ENCODE results near the gene MPIG6B.

MPIG6B gene

DNA sequence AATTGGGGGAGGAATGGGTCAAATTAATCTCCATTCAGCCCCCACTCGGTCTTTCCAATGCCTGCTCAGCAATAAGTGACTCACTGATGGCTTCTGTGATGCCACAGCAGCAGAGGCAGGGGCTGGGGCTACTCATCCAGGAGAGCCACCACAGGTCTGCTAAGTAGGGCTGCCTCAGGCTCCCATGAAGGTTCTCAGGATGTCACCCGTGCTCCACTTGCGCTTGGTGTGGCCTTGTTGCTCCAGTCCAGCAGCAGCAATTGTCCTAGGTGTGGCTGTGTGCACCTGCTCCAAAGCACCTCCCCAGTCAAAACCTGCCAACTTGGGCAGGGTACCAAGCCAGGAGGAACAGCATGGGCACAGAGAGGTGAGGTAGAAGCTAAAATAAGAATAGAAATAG, 1.0 kb upstream of the MPIG6B start:
- no peak for DNase-seq (ENCODE audit: low spot score)

DNA sequence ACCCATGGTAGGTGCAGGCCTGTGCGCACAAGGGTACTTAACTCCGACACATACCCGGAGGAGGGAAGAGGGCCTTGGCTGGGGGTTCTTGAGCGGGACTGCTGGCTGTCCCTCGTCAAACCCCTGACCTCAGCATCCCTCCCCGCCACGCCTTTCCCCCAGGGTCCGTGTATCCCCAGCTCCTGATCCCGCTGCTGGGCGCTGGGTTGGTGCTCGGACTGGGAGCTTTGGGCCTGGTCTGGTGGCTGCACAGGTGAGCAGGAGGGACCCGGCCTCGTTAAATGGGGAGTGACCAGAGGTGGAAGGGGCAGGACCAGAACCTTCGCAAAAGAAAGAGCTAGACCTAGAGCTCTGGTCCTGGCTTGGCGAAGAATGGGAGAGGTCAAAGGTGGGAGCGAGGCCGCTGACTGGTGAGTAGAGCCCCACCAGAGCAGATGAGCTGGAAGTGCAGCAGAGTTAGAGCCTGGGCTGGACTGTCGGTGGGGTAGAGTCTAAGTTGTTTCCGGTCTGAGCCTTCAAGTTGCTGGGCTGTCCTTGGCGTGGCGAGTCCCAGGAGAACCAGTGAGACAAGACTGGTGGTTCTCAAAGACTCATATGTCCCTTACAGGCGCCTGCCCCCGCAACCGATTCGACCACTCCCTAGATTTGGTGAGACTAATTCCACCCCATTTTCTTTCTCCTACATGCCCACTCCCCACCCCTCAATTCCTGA, 963 bp downstream of the MPIG6B start:
- DNase-seq (ENCODE audit: low spot score), result no peak

DNA sequence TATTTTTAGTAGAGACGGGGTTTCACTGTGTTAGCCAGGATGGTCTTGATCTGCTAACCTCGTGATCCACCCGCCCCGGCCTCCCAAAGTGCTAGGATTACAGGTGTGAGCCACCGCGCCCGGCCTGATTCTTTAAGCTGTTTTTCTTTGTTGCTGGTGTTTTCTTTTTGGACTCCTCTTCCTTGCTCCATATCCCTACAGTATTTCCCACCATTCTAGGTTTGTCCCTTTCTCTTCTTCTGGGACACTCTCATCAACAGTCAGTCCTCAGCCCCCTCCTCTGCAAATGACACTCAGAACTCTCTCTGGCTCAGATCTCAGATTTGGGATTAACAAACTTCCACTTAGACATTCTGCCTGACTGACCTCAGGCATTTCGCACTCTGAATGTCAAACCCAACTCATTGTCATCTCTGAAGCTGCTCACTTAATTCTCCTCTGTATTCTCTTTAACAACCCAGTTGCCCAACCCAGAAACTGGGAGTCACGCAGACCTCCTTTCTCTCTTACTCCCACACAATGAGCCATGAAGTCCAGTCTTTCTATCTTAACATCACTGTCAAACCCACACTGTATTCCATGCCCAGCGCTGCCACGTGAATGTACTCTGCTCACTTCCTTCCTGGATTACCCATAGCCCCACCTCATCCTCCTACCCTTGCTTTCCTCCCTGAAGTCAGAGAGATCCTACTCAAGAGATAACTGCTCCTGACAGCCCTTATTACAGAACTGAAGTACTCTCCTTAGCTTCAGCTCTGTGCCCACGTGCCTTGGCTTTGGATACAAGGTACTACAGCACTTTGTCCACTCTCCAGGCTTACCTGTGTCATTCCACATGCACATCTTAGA, 2.6 kb downstream of the MPIG6B start:
- no peak for DNase-seq (ENCODE audit: low spot score)

DNA sequence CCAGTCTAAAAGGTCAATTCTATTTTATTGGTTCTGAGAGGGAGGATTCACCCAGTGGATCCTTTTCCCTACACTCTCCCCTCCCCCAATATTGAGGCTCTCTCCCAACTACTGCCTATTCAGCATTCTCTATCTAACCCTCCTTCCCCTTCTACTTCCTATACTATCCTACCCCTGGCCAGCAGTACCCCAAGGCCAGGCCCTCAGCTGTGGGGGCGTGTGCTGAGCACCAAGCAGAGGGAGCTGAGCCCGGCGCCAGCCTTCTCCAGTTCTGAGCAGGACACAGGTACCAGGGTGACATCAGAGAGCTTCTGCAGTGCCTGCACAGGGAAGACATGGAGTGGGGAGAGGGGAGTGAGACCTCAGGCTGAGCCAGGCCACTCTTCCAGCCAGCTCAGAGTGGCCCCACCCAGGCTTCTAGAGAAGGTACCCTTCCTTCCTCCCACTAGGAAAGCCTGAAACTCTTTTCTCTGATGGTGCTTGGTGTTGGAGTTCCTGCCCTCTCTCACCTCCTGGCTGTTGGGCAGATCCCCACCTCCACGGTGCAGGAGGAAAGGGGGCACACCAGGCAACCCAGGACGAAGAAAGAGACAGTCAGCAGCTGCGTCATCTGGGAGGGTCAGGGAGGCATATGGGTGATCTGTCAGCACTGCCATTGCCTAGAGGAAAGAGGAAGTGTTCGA, 4.0 kb downstream of the MPIG6B start:
- DNase-seq (ENCODE audit: low spot score), result no peak

DNA sequence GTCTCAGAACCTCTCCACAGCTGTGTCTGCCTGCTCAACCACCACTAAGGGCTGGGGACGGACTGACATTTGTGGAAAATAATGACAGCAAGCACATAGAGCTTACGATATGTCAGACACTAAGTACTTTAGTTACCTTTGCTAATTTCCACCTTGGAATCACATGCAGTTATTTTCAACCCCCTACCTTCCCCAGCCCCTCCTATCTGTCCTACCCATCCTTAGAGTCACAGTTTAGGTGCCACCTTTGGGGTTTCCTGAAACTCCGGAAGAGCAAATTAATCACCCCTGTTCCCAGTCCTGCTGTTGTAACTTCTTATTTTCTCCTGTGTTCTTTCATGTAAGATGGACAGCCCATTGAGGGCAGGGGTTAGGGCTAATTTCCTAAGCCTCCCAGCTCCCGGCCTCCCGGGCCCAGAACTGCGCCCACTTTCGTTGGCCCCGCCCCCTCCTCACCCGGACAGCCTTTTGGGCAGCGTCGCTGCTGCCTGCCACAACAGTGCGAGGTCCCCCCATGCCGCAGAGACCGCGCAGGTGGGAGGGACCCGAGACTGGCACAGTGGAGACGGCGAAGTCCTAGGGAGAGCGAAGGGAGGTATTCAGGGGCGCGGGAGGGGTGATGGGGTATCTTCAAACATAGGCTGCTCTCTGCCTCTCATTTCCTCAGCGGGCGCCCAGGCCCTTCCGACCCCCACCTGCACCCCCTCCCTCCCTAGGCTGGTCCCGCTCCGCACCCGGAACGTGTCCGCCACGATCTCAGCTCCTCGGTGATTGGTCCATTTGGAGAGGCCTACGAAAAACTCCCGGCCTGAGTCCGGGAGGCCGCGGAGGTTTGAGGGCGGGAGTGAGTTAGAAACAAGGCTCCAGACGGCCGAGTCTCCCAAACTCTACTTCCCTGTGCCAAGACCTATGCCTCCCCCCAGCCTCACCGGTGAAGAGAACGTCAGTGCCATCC, 4.8 kb downstream of the MPIG6B start:
- DNase-seq (ENCODE audit: low spot score), result no peak

DNA sequence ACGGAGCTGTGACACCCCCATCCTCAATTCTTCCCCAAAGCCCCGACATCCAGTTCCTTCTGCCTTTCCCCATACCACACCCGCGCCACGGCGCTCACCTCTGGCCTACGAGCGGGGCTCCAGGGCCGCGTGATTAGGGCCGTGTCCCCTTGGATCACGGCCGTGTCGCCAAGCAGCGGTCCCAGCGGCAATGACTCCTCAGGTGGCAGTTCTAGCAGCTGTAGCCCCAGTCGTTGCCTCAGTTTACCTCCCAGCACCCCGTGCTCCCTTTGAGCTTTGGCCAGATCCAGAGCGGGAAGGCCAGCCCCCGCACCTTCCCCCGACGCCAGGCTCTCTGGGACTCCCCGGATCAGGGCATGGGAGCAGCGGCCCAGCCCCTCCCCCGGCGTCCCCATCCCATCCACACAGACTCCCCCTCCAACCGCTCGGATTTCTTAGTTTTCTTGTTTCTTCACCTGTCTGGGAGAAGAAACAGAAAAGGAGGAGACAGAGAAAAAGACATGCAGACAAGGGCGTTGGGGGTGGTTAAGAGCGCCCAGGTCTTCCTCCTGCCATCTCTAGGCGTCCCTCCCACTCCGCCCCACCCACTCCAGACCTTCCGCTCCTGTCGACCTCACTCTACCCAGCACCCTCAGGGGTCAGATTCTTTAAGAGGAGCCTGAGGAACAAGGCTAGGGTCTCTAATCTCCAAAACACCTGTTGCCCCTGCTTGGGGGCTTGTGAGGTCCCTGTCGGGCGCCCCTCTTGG, 5.8 kb downstream of the MPIG6B start, which contains the start of gene DDAH2:
Gene DDAH2 (minus strand): TSS at position 533 of the 748 bp plus-strand sequence. CDS start 138 bp downstream, at position 395.
- DNase-seq (ENCODE audit: low spot score), result no peak

DNA sequence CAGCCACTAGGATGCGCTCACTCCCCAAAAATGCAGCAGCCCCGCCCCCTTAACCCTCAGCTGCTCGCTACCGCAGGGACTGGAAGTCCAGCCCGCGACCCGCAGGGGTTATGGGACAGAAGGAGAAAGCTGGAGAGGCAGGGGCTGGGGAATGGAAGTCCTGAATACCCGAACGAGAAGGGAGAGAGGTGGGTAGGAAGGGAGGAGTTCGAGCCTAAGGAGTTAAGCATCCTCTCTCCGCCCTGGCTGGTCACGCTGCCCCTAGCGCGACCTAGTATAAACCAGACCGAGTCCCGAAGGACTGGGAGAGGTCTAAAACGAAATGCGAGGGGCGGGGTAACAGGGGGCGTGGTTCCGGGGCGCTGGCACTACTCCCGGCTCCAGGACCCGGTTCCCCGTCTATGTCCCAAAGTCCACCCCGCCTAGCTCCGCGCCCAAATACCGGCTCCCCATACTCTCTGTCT, 6.4 kb downstream of the MPIG6B start:
- peak; percentile 84 for DNase-seq (ENCODE audit: low spot score)

DNA sequence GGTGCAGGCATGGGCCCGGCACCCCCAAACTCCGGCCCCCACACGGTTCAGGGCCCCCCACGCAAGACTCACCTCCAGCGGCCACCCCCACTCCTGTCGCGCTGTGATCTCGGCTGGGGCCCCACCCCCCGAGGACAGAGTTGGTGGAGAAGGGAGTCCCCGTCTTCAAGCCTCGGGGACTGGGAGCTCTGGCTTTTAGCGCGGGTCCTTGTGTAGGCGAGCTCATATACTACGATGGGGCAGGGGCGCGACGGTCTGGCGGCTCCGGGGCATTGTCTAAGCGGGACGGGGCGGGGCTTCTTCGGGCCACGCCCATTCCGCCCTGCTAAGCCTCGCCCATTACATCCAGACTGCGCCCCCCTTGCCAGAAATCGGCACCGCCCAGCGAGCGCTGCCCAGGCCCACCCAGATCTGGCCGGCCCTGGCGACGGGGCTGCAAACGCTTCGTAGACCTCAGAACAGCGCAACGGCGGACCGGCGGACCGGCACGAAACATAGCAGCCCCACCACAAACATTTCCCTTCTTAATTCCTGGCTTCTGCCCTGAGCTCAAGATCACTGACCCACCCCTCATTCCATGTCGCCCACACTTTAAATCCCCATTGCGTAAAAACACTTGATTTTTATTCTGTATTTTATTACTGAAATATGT, 6.9 kb downstream of the MPIG6B start:
- peak; percentile 74 for DNase-seq (ENCODE audit: low spot score)

DNA sequence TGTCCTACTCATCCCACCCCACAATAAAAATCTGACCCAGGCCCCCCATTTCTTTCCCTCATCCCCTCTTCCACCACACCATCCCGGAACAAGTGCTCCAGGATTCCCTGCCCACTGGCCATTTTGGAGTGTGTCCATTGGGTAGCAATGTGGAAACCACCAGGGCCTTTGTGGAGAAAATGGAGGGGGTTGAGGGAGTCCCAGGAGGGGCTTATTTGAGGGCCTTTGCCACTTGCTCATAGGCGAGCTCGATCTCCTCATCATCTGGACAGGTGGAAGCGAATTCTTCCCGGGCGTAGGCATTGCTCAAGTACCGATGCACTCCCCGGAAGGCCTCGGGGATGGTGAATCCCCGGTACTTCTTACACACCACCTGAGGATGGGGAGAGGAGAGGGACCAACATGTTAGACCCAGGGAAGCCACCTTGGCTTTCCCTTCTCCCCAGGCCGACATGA, 7.5 kb downstream of the MPIG6B start:
- no peak for DNase-seq (ENCODE audit: low spot score)

DNA sequence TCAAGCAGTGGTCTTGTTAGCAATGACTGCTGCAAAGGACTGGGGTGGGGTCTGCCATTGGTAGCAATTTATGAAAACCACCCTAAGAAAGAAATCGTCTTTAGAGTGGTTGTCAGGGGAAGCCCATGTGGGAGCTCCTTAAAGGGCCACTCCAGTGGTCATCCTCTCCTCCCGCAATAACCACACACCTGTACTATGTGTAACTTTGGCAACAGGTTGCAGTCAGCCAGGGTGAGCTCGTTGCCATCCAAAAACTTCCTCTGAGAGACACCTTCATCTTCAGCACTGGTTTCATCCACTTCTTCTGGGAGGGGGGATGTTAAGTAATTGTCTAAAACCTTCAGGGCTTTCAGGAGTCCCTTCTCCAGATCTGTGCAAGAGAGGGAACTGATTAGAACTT, 8.9 kb downstream of the MPIG6B start:
- no peak for DNase-seq (ENCODE audit: low spot score)

DNA sequence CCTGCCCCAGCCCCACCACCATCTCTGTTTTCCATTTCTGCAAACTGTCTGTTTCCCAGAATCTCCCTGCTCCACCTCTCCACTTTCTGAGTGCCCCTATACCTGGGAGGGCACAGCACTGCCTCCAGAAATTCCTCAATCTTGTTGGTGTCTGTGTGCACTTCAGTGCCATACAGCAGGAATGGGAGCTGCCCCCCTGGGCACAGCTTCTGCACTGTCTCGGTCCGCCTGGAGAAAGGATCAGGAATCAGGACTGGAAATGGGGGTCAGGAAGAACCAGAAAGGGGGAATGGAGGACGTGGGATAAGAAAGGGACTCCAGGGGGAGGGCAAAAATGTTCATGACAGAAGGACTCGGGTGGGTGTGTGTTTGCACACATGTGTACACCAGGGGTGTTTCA, 10.6 kb downstream of the MPIG6B start:
- DNase-seq (ENCODE audit: low spot score), result no peak

DNA sequence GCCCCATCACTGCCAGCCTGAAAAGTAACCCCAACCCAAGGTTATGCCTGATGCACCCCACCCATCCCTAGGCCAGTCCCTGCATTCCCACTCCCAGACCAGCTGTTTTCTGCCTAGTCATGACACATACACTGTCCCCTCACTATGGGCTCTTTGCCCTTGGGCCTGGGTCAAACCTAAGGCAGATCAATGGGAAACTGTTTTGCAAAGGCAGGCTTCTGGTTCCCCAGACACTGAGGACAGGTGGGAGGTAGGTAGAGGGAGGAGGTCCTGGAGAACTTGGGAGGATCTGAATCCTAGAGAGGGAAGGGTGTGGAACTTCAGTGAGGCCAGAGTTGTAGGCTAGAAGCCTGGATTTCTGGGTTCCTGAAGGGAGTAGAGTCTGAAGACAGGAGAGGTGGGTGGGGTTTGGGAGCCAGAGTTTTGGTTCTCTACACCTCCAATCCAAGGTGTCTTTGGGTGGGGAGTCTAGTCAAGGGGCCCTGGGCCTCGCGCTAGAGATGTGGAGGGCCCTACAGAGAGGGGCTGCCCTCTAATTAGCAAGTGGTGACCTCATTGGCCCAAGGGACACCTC, 11.2 kb downstream of the MPIG6B start:
- DNase-seq (ENCODE audit: low spot score), result no peak

DNA sequence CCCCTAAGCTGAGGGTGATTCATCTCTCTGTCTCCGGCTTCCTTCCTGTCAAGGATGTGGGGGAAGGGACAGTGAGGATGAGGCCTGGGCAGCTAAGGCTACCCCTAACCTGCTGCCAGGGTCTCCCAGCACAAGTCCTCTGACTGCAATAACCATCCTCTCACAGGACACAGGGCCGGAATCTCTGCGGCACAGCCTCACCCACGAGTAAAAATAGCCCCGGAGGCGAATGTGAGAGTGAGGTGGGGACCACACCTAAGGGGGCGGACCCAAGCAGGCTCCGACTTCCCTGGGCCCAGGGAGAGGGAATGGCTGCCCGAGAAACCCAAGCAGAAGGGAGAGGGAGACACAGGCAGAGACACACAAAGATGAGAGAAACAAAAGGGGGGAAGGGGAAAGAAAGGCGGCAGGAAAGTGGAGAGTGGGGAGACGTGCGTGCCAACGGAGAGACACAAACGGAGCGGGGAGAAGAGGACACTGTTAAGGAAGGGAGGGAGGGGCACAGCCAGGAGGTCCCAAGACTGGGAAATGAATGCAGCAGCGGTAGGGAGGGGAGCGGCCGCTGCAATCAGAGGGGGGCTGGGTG, 11.7 kb downstream of the MPIG6B start:
- no peak for DNase-seq (ENCODE audit: low spot score)

DNA sequence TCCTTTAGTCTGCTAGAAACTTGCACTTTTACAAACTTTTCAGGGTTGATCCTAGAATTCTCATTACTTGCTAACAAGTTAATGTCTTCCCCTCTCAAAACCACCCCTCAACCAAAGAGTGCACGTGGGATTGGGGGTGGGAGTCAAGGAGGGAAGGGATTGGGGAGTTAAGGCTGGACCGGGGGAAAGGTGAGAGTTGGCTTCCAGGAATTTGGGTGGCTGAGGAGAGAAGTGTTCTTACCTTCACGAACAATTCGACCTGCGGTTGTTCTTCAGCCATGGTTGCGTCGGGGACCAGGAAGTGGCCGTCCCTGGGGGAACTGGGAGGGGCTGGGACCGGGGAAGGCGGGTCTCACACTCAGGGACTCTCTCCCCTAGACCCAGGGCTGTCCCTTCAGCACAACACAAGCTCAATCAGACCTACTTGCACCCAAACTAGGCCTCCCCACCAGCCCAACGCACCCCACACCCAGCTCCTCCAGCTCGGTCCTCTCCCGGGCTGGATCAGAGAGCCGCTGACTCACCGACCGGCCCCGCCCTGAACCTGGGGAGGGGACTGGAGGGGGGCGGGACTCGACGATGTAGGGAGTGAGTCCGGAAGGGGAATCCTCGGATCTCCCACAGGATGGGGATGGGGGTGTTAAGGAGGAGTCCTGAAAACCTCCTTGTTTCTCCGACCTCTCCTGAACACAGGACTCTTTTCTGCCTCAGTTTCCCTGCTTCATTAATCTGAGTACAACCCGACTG, 13.0 kb downstream of the MPIG6B start, which contains the start of gene CLIC1:
Gene CLIC1 (minus strand): TSS at position 510 of the 747 bp plus-strand sequence. CDS start 230 bp downstream, at position 280.
- peak; percentile 77 for DNase-seq (ENCODE audit: low spot score)

DNA sequence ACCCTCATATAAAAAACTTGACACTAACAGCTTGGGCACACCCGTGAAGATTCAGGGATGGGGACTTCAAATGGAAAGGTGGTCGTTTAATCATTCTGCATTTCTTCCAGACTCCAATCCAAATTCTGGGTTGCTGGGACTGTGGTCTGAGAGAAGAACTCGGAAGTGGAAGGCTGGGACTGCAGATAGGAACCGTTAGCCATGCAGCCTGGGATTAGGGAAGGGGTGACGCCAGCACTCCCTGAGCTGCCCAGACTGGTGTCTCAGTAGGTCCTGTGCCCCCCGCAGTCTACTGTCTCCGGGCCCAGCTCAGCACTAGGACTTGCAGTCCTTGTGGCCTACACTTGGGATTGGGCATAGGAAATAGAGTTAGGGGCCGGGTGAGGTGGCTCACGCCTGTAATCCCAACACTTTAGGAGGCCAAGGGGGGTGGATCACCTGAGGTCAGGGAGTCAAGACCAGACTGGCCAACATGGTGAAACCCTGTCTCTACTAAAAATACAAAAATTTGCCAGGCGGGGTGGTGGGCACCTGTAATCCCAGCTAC, 13.7 kb downstream of the MPIG6B start:
- no peak for DNase-seq (ENCODE audit: low spot score)

DNA sequence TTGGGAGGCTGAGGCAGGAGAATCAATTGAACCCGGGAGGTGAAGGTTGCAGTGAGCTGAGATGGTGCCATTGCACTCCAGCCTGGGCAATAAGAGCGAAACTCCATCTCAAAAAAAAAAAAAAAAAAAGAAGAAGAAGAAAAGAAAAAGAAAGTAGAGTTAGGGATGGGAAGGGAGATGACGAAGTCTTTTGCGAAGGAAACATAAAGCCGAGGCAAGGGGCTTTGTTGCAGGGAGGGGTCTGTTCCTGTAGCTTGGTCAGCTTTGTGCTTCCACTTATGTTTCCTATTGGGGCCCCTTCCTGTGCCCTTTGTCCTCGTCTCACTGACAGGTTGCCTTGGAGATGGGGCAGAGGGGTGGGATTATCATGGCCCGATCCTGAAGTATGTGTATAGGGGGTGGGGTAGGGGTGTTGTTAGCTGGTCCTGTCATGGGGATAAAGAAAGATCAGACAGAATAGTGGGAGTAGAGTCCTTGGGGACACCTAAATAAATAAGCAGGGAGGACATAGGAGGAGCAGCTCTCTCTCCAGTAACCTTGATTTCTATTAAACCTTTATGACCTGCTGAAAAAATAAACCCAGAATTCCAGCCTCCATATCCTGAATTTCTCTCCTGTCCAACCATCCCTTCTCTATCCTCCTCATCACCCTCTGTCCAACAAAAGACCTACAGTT, 14.3 kb downstream of the MPIG6B start:
- peak; percentile 70 for DNase-seq (ENCODE audit: low spot score)
